ENCODE results near the gene SIRT4. TPM values are rescaled to one million over a fixed set of nuclear protein-coding genes. Genes with fewer than 3 reads are reported as not detected.

SIRT4 gene
- total and polyA plus RNA-seq, 2 of the 8 experiments (the other 6 are each of a cell fraction or from before 2014, with no cell fraction given): 3.8 to 4.1 TPM

DNA sequence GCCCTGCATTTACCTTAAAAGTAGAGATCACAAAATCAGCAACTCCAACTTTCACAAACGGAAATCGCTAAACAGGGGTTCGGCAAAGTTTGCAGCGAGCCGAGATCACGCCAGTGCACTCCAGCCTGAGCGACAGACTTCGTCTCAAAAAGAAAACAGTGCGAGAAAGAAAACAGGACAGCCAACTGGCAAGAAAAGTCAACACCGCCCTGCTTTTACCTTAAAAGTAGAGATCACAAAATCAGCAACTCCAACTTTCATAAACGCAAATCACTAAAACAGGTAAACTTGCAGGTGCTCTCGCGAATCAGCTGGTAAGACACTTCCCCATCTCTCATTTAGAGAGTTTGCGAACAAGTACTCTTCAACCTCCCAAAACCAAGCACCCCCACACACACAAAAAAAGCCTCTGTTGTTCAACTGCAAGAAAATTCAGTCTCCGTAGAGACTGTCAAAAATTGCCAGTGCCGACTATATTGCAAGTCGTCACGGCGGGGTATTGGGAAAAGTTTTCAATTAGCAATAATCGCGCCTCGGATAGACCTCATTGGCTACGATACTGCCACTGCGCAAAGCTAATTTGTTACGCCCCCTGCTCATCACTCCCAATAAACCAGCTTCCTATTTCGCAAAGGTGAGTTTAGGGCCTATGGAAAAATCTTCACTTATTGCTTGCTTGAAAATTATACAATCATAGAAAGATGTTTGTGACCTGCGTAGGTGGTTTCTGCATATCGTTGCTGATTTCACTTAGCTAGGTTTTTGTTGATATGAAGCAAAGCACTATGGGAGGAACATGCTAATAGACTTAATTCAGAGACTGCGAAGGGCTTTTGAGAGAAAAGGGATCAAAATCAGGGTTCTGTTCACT lies 9.2 kb upstream of the SIRT4 start, which contains the start of gene RNU4-1:
TSS of gene RNU4-1 (minus strand) at position 577 of the 871 bp plus-strand sequence.
- ChIA-PET CTCF (ENCODE audit: partially characterized antibody) (interaction anchor here (0.6 to 11.9 kb wide), 7 partner anchors 9 to 94 kb away, joined by 3 to 148 read pairs (median 6); partner anchors contain the start of genes PXN and SIRT4), POLR2A (ENCODE audit: partially characterized antibody) (interaction anchor here (0.9 to 67.0 kb wide), 51 partner anchors 7 to 416 kb away, joined by 3 to 4270 read pairs (median 6); partner anchors contain the start of genes BICDL1, CIT, COX6A1 and GATC)
- Histone ChIP-seq H4K91ac (replicated peaks; ENCODE audit: insufficient read length, low read length) (peak within 1 kb of the TSS; percentile 100), H3K56ac (replicated peaks; ENCODE audit: insufficient read length, low read depth, low read length) (peak within 1 kb of the TSS; percentile 91), H3K4me1 (replicated peaks in 1 of 4; ENCODE audit: control insufficient read depth in 3 of 4, insufficient read depth in 4 of 4, low read length in 3 of 4) (peaks cover 4% of the 10 kb centered on the region in 4 experiments; a peak in 6 of 7 replicates), H2BK5ac (ENCODE audit: low read depth, low read length) (peak within 1 kb of the TSS; percentile 100), H3K79me1 (ENCODE audit: low read depth, low read length) (no peaks in the 10 kb centered on the region), H3K27ac (ENCODE audit: low read depth, low read length) (peak within 1 kb of the TSS; percentile 100), H3K23ac (ENCODE audit: insufficient read length) (no peak within 1 kb of the TSS), H3K14ac (ENCODE audit: insufficient read length) (no peak within 1 kb of the TSS), H3K9me3 (ENCODE audit: insufficient read depth in 2 of 2, low read depth in 1 of 2, low read length in 1 of 2) (no peaks in the 10 kb centered on the region), H3K18ac (ENCODE audit: extremely low read depth, low read length) (peak within 1 kb of the TSS; percentile 72), H4K20me1 (replicated peaks in 1 of 2; ENCODE audit: control insufficient read depth in 1 of 2, insufficient read depth in 2 of 2, low read length in 2 of 2) (no peaks in the 10 kb centered on the region), H2BK120ac (replicated peaks; ENCODE audit: low read depth, low read length) (peak within 1 kb of the TSS; percentile 88), H3K36me3 (ENCODE audit: control insufficient read depth in 2 of 4, insufficient read depth in 4 of 4, low read length in 3 of 4) (no peaks in the 10 kb centered on the region), H3K4ac (replicated peaks; ENCODE audit: insufficient read length, low read depth, low read length) (peak within 1 kb of the TSS; percentile 94), H2BK15ac (ENCODE audit: low read length) (no peak within 1 kb of the TSS), H3K79me2 (ENCODE audit: control insufficient read depth in 1 of 2, insufficient read depth in 2 of 2, low read length in 2 of 2) (no peaks in the 10 kb centered on the region), H3K9ac (replicated peaks in 1 of 4; ENCODE audit: extremely low read depth in 1 of 4, low read depth in 3 of 4, low read length in 3 of 4) (peak within 1 kb of the TSS; percentile 64 to 99 (median 98)), H3K4me3 (ENCODE audit: extremely low read depth in 1 of 4, insufficient read depth in 2 of 4, low read depth in 3 of 4, low read length in 4 of 4) (peak within 1 kb of the TSS; percentile 72 to 91 (median 73)), H4K8ac (ENCODE audit: extremely low read depth, insufficient read depth, low read length) (peak within 1 kb of the TSS; percentile 98; the same call in 1 of the 2 replicates), H4K5ac (ENCODE audit: insufficient read length, low read depth, low read length) (peak within 1 kb of the TSS; percentile 92), H2BK12ac (ENCODE audit: low read depth, low read length) (peak within 1 kb of the TSS; percentile 92; the same call in 1 of the 2 replicates), H3K27me3 (replicated peaks in 1 of 4; ENCODE audit: control insufficient read depth in 3 of 4, extremely low read depth in 1 of 4, insufficient read depth in 3 of 4, low read length in 3 of 4) (no peaks in the 10 kb centered on the region), H2AFZ (ENCODE audit: low read length) (peak within 1 kb of the TSS; percentile 30), H2AK5ac (ENCODE audit: low read depth, low read length) (peak within 1 kb of the TSS; percentile 100; the same call in 1 of the 2 replicates), H2BK20ac (ENCODE audit: low read length) (no peak within 1 kb of the TSS), H3K23me2 (ENCODE audit: low read depth, low read length) (peaks cover 7% of the 10 kb centered on the region; the same call in 1 of the 2 replicates), H3K4me2 (ENCODE audit: insufficient read depth in 1 of 2, low read depth in 2 of 2, low read length in 2 of 2) (peak within 1 kb of the TSS; percentile 87 to 100)
- 5% methylated on average over 29 of the region's 29 CpGs; no CpG with 5 or more reads in 1 of the 2 experiments for WGBS, 2 experiments (ENCODE audit: extremely low coverage in 1 of 2, insufficient coverage in 1 of 2, insufficient read length in 1 of 2, insufficient replicate concordance in 2 of 2, low coverage in 1 of 2, low lambda C conversion rate in 2 of 2, missing lambda C conversion rate in 1 of 2)
- FAIRE-seq: peak; percentile 83
- DNase-seq (ENCODE audit: low read depth in 1 of 2, low spot score in 2 of 2): peak; percentile 75 to 80
- TF ChIP-seq TAF1 (IDR thresholded peaks at IDR 0.05; ENCODE audit: low read depth, low read length) (peak; percentile 22; the same call in 1 of the 2 replicates), SP1 (IDR thresholded peaks at IDR 0.05; ENCODE audit: low read depth, low read length) (peak; percentile 95), BACH1 (IDR thresholded peaks at IDR 0.05; ENCODE audit: low read length) (no peak), RAD21 (IDR thresholded peaks at IDR 0.05 in 1 of 2, conservative IDR thresholded peaks at IDR 0.05 in 1 of 2; ENCODE audit: low read depth in 2 of 2, low read length in 2 of 2) (no peak), CREB1 (IDR thresholded peaks at IDR 0.05) (peak; percentile 37; the same call in 1 of the 2 replicates), TAF7 (optimal IDR thresholded peaks at IDR 0.05; ENCODE audit: borderline replicate concordance, low read depth, low read length) (peak; percentile 100), RNF2 (IDR thresholded peaks at IDR 0.05; ENCODE audit: borderline replicate concordance, low read depth, low read length, missing control alignments, poor library complexity, severe bottlenecking) (no peak), RXRA (IDR thresholded peaks at IDR 0.05; ENCODE audit: insufficient read depth, low read depth, low read length) (no peak), ASH2L (IDR thresholded peaks at IDR 0.05; ENCODE audit: low read length) (peak; percentile 32), MAFK (IDR thresholded peaks at IDR 0.05; ENCODE audit: low read depth, low read length) (no peak), POLR2A (IDR thresholded peaks at IDR 0.05; ENCODE audit: control extremely low read depth in 1 of 2, low read depth in 2 of 2, low read length in 2 of 2) (peak; percentile 100)

Measured in H1 (cell line).